Endothelial cell of umbilical vein (primary cell): ENCODE data around the gene IL1R2. TPM values are rescaled to one million over a fixed set of nuclear protein-coding genes. Genes with fewer than 3 reads are reported as not detected.

ENCODE experiments used
- BruUV-seq: library from RNA; stranded (reverse); fragments of 400-500 nt; replicated peaks from 2 replicates; lab custom pipeline; 2021; lab: Mats Ljungman, UMichigan
- CTCF ChIA-PET: fragments of 300-600, 350-600 bp; sonication (Branson Sonifier 250); formaldehyde crosslinking; loops from one replicate; lab custom pipeline; 2021; ENCODE audit warnings: antibody characterized with exemption, inconsistent platforms; lab: Charles Lee
- POLR2A ChIA-PET: fragments of 300-600, 350-600 bp; sonication (Branson Sonifier 250); formaldehyde crosslinking; loops from one replicate; lab custom pipeline; 2021; ENCODE audit warnings: antibody characterized with exemption, inconsistent platforms; lab: Charles Lee
- DNase-seq: peaks from one replicate; pipeline ENCODE4 v3.0.0-alpha.2; 2011; ENCODE audit warnings: low read depth, low spot score
- FAIRE-seq: peaks from 2 replicates; lab custom pipeline; 2011; peaks lifted over from hg19 to GRCh38; lab: Jason Lieb, UNC
- H2AFZ ChIP-seq: 2 replicates; pipeline ENCODE4 v1.6.0; 2012; ENCODE audit warnings: low read depth, low read length, control low read depth, inconsistent platforms
- H3K27ac ChIP-seq: 2 replicates; pipeline ENCODE4 v1.5.1; 2011; ENCODE audit warnings: low read depth, mild to moderate bottlenecking, control low read depth, low read length, moderate library complexity; ENCODE audit not compliant: insufficient read depth
- H3K27me3 ChIP-seq, 2 experiments: 2 replicates each; pipeline versions ENCODE4 v1.6.0 to v1.6.1; 2011; ENCODE audit warnings: low read length in 2 of 2, mixed read lengths in 1 of 2; ENCODE audit not compliant: control insufficient read depth in 2 of 2, insufficient read depth in 2 of 2
- H3K36me3 ChIP-seq, 2 experiments: 2 replicates in 1 of 2; 3 replicates in 1 of 2; pipeline ENCODE4 v1.5.1; 2011; ENCODE audit warnings: low read length in 2 of 2, mild to moderate bottlenecking in 1 of 2, moderate library complexity in 1 of 2; ENCODE audit not compliant: control insufficient read depth in 2 of 2, insufficient read depth in 2 of 2; ENCODE audit errors: extremely low read depth in 1 of 2
- H3K4me1 ChIP-seq: 3 replicates; pipeline ENCODE4 v1.5.1; 2011; ENCODE audit warnings: mild to moderate bottlenecking, low read length; ENCODE audit not compliant: control insufficient read depth, insufficient read depth; ENCODE audit errors: extremely low read depth
- H3K4me2 ChIP-seq: 2 replicates; pipeline ENCODE4 v1.6.1; 2011; ENCODE audit warnings: low read length, control low read depth, mixed read lengths; ENCODE audit not compliant: insufficient read depth
- H3K4me3 ChIP-seq, 3 experiments: fragments of 200-600 bp in 1 of 3; sonication (generic), shearing (Covaris generic) in 1 of 3; replicated peaks in 1 of 3; 2 replicates each; pipeline ENCODE4 v1.5.1; 2011 to 2016; ENCODE audit warnings: control low read depth in 3 of 3, low read length in 3 of 3, mild to moderate bottlenecking in 2 of 3, inconsistent platforms in 1 of 3, low read depth in 1 of 3, moderate library complexity in 1 of 3; ENCODE audit not compliant: insufficient read depth in 1 of 3
- H3K79me2 ChIP-seq: 2 replicates; pipeline ENCODE4 v1.6.0; 2012; ENCODE audit warnings: low read length, inconsistent platforms; ENCODE audit not compliant: control insufficient read depth, insufficient read depth
- H3K9ac ChIP-seq: replicated peaks from 2 replicates; pipeline ENCODE3; 2011; ENCODE audit warnings: low read length, control low read depth; ENCODE audit not compliant: insufficient read depth; ENCODE audit errors: extremely low read depth
- H3K9me1 ChIP-seq: replicated peaks from 3 replicates; pipeline ENCODE4 v1.6.0; 2011; ENCODE audit warnings: mild to moderate bottlenecking, low read length; ENCODE audit not compliant: control insufficient read depth, insufficient read depth; ENCODE audit errors: extremely low read depth
- H3K9me3 ChIP-seq: replicated peaks from 2 replicates; pipeline ENCODE4 v1.5.1; 2012; ENCODE audit warnings: low read length, inconsistent platforms; ENCODE audit not compliant: control insufficient read depth, insufficient read depth
- H4K20me1 ChIP-seq: replicated peaks from 2 replicates; pipeline ENCODE3; 2011; ENCODE audit warnings: mild to moderate bottlenecking, low read length; ENCODE audit not compliant: control insufficient read depth, insufficient read depth; ENCODE audit errors: extremely low read depth
- CTCF ChIP-seq, 2 donors: IDR thresholded peaks; 1 replicate in 1 of 2; 2 replicates in 1 of 2; pipeline ENCODE4 v1.5.1; 2011; ENCODE audit warnings: low read length in 2 of 2, mild to moderate bottlenecking in 2 of 2, moderate library complexity in 2 of 2, control low read depth in 1 of 2, inconsistent platforms in 1 of 2, low read depth in 1 of 2; ENCODE audit not compliant: insufficient read depth in 1 of 2; ENCODE audit errors: extremely low read depth in 1 of 2
- EZH2 ChIP-seq: IDR thresholded peaks from 2 replicates; pipeline ENCODE4 v1.6.1; 2012; ENCODE audit warnings: borderline replicate concordance, low read depth, mild to moderate bottlenecking, moderate library complexity, low read length, inconsistent platforms; ENCODE audit not compliant: severe bottlenecking
- FOS ChIP-seq: IDR thresholded peaks from 2 replicates; pipeline ENCODE4 v1.6.1; 2011; ENCODE audit warnings: mild to moderate bottlenecking, low read length, moderate library complexity, borderline replicate concordance; ENCODE audit not compliant: insufficient read depth
- GATA2 ChIP-seq: IDR thresholded peaks from 2 replicates; pipeline ENCODE4 v1.7.0; 2011; ENCODE audit warnings: low read depth, mild to moderate bottlenecking, moderate library complexity, mixed read lengths, low read length; ENCODE audit not compliant: insufficient read length, insufficient read depth
- JUN ChIP-seq: IDR thresholded peaks from 2 replicates; pipeline ENCODE4 v1.6.1; 2011; ENCODE audit warnings: borderline replicate concordance, low read depth; ENCODE audit not compliant: insufficient read length, insufficient read depth
- MAX ChIP-seq: IDR thresholded peaks from 2 replicates; pipeline ENCODE4 v1.6.1; 2011; ENCODE audit not compliant: insufficient read depth, insufficient read length
- MYC ChIP-seq: IDR thresholded peaks from one replicate; pipeline ENCODE4 v1.6.1; 2011; ENCODE audit warnings: mild to moderate bottlenecking, low read depth, low read length
- POLR2A ChIP-seq: IDR thresholded peaks from 2 replicates; pipeline ENCODE4 v1.6.1; 2012; ENCODE audit warnings: low read depth, mild to moderate bottlenecking, control low read depth, low read length
- POLR2AphosphoS5 ChIP-seq: IDR thresholded peaks from 2 replicates; pipeline ENCODE4 v1.6.1; 2012; ENCODE audit warnings: low read depth, mild to moderate bottlenecking, control low read depth, low read length, moderate library complexity; ENCODE audit not compliant: insufficient read depth
- dilution Hi-C: fragments of 300-500 bp; cut with MboI; formaldehyde crosslinking; loops from one replicate; pipeline ENCODE4 v1.15.0; 2019; ENCODE audit warnings: low sequenced_read_pairs; ENCODE audit not compliant: extremely low pct_ligation_motif_present
- intact Hi-C: fragments of 100-400 bp; cut with micrococcal nuclease; formaldehyde crosslinking; loops from one replicate; pipeline ENCODE4 v1.10.0; 2022
- polyA plus RNA-seq, 4 experiments: library from polyadenylated mRNA; depleted of rRNA in 3 of 4; stranded (reverse) in 3 of 4; unstranded in 1 of 4; fragments of >200 nt; gene quantifications; 2 replicates each; pipeline versions ENCODE4 v1.2.1 to v1.2.3, GENCODE V29; 2011 to 2012; ENCODE audit warnings: missing spikeins in 1 of 4
- total RNA-seq: library from RNA; stranded (reverse); gene quantifications from 2 replicates; pipeline ENCODE4 v1.2.3, GENCODE V29; 2021

Gene IL1R2
- total and polyA plus RNA-seq, 2 donors (not counting 3 experiments of a cell fraction or from before 2014, with no cell fraction given): not detected

DNA sequence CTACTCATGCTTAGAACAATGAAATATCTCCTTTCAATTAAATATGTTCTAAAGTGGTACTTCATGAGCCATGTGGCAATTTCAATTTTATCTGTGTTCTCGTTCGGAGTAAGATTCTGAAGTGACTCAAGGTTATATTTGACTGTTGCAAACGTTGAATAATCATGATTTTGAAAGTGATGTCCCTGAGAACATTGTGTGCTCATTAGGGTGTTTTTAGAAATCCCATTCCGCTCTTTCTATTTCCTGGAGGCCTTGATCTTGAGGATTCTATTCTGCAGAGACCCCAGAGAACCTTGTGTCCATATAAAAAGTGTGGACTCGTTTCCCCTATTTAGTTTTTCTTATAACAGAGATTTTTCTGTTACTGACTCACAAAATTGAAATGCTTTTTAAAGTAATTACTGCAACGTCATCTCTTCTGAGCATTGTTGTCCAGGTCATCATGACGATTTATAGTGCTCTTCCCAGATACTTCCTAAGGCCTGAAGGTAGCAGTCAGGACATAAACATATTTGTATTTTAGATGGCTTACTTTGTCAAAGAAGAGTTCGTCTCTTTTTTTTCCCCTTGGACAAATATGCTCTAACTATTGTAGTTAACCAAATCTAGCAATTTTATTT is 27.2 kb downstream of the IL1R2 start:
- Histone ChIP-seq H3K4me3 (no peak overlapping the region), H3K9me1 (no peaks in the 10 kb centered on the region), H3K9me3 (no peaks in the 10 kb centered on the region), H3K79me2 (no peaks in the 10 kb centered on the region), H3K27me3 (no peaks in the 10 kb centered on the region), H3K4me1 (no peaks in the 10 kb centered on the region), H3K36me3 (no peaks in the 10 kb centered on the region), H3K27ac (no peak overlapping the region), H3K4me2 (no peak overlapping the region), H4K20me1 (no peaks in the 10 kb centered on the region), H3K9ac (no peak overlapping the region), H2AFZ (no peak overlapping the region)
- no TSS peak for BruUV-seq
- POLR2A ChIA-PET: no interaction called here
- TF ChIP-seq POLR2AphosphoS5: no peak
- TF ChIP-seq CTCF (IDR thresholded peaks at IDR 0.05; ENCODE audit: extremely low read depth in 1 of 2, insufficient read depth in 1 of 2, low read depth in 1 of 2, low read length in 2 of 2): no peak
- TF ChIP-seq POLR2A: no peak
- no peak for TF ChIP-seq GATA2
- no peak for TF ChIP-seq EZH2
- no peak for TF ChIP-seq JUN
- no peak for TF ChIP-seq FOS
- TF ChIP-seq MYC: no peak
- TF ChIP-seq MAX: no peak
- DNase-seq (no peak), FAIRE-seq (no peak)
- dilution Hi-C loops: no loop called here
- intact Hi-C loops: no loop called here
- CTCF ChIA-PET: interaction anchor here (1.4 to 2.7 kb wide), 5 partner anchors 19 to 434 kb away, joined by 5 to 79 read pairs (median 14); no protein-coding TSS in a partner anchor
